Endothelial cell of umbilical vein (primary cell): ENCODE measurements around the gene SETD1A.

Experiments used
- EZH2 ChIP-seq: IDR thresholded peaks from 2 replicates; pipeline ENCODE4 v1.6.1; 2012; ENCODE audit warnings: borderline replicate concordance, low read depth, mild to moderate bottlenecking, moderate library complexity, low read length, inconsistent platforms; ENCODE audit not compliant: severe bottlenecking
- FOS ChIP-seq: IDR thresholded peaks from 2 replicates; pipeline ENCODE4 v1.6.1; 2011; ENCODE audit warnings: mild to moderate bottlenecking, low read length, moderate library complexity, borderline replicate concordance; ENCODE audit not compliant: insufficient read depth
- GATA2 ChIP-seq: IDR thresholded peaks from 2 replicates; pipeline ENCODE4 v1.7.0; 2011; ENCODE audit warnings: low read depth, mild to moderate bottlenecking, moderate library complexity, mixed read lengths, low read length; ENCODE audit not compliant: insufficient read length, insufficient read depth
- JUN ChIP-seq: IDR thresholded peaks from 2 replicates; pipeline ENCODE4 v1.6.1; 2011; ENCODE audit warnings: borderline replicate concordance, low read depth; ENCODE audit not compliant: insufficient read length, insufficient read depth
- MAX ChIP-seq: IDR thresholded peaks from 2 replicates; pipeline ENCODE4 v1.6.1; 2011; ENCODE audit not compliant: insufficient read depth, insufficient read length
- POLR2A ChIP-seq: IDR thresholded peaks from 2 replicates; pipeline ENCODE4 v1.6.1; 2012; ENCODE audit warnings: low read depth, mild to moderate bottlenecking, control low read depth, low read length
- POLR2AphosphoS5 ChIP-seq: IDR thresholded peaks from 2 replicates; pipeline ENCODE4 v1.6.1; 2012; ENCODE audit warnings: low read depth, mild to moderate bottlenecking, control low read depth, low read length, moderate library complexity; ENCODE audit not compliant: insufficient read depth
- TF ChIP-seq, protein P1 (sequence below), 2 donors: IDR thresholded peaks; 1 replicate in 1 of 2; 2 replicates in 1 of 2; pipeline ENCODE4 v1.5.1; 2011; ENCODE audit warnings: low read length in 2 of 2, mild to moderate bottlenecking in 2 of 2, moderate library complexity in 2 of 2, control low read depth in 1 of 2, inconsistent platforms in 1 of 2, low read depth in 1 of 2; ENCODE audit not compliant: insufficient read depth in 1 of 2; ENCODE audit errors: extremely low read depth in 1 of 2

- TF ChIP-seq POLR2AphosphoS5 (no peak), FOS (no peak), POLR2A (no peak), GATA2 (no peak), EZH2 (no peak), MAX (no peak), JUN (no peak)
- TF ChIP-seq, protein P1, sequence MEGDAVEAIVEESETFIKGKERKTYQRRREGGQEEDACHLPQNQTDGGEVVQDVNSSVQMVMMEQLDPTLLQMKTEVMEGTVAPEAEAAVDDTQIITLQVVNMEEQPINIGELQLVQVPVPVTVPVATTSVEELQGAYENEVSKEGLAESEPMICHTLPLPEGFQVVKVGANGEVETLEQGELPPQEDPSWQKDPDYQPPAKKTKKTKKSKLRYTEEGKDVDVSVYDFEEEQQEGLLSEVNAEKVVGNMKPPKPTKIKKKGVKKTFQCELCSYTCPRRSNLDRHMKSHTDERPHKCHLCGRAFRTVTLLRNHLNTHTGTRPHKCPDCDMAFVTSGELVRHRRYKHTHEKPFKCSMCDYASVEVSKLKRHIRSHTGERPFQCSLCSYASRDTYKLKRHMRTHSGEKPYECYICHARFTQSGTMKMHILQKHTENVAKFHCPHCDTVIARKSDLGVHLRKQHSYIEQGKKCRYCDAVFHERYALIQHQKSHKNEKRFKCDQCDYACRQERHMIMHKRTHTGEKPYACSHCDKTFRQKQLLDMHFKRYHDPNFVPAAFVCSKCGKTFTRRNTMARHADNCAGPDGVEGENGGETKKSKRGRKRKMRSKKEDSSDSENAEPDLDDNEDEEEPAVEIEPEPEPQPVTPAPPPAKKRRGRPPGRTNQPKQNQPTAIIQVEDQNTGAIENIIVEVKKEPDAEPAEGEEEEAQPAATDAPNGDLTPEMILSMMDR (IDR thresholded peaks at IDR 0.05; ENCODE audit: extremely low read depth in 1 of 2, insufficient read depth in 1 of 2, low read depth in 1 of 2, low read length in 2 of 2) = no peak
These were observed 6.5 kb downstream of the SETD1A start for GRCh38 chr16:30963925-30964511.
